ENCODE measurements around the gene FXYD4. TPM values are rescaled to one million over a fixed set of nuclear protein-coding genes. Genes with fewer than 3 reads are reported as not detected.

Gene FXYD4
- total RNA-seq, 1 donor from 2014 or later: not detected

GRCh38 chr10:43395571-43396060 is 24.2 kb downstream of the FXYD4 start:
- no peak for DNase-seq (ENCODE audit: low read depth, low spot score)

GRCh38 chr10:43396061-43396927 is 24.9 kb downstream of the FXYD4 start:
- no peak for DNase-seq (ENCODE audit: low read depth, low spot score)

GRCh38 chr10:43396928-43397624 is 25.6 kb downstream of the FXYD4 start:
- DNase-seq (ENCODE audit: low read depth, low spot score): no peak

- no peak for DNase-seq (ENCODE audit: low read depth, low spot score)
Measured at GRCh38 chr10:43398939-43399319, 27.5 kb downstream of the FXYD4 start.

- no peak for DNase-seq (ENCODE audit: low read depth, low spot score)
Measured at GRCh38 chr10:43399320-43400310, 28.2 kb downstream of the FXYD4 start.

- DNase-seq (ENCODE audit: low read depth, low spot score): no peak
Measured at GRCh38 chr10:43401627-43402026, 30.2 kb downstream of the FXYD4 start.

GRCh38 chr10:43402176-43402575 is 30.7 kb downstream of the FXYD4 start:
- no peak for DNase-seq (ENCODE audit: low read depth, low spot score)

GRCh38 chr10:43402880-43403452 is 31.5 kb downstream of the FXYD4 start:
- DNase-seq (ENCODE audit: low read depth, low spot score): no peak

GRCh38 chr10:43403911-43404703 is 32.7 kb downstream of the FXYD4 start:
- DNase-seq (ENCODE audit: low read depth, low spot score): no peak

- DNase-seq (ENCODE audit: low read depth, low spot score): no peak
Measured at GRCh38 chr10:43404704-43405084, 33.3 kb downstream of the FXYD4 start.

- DNase-seq (ENCODE audit: low read depth, low spot score): no peak
Measured at GRCh38 chr10:43407148-43407575, 35.7 kb downstream of the FXYD4 start.

GRCh38 chr10:43407576-43408330 is 36.3 kb downstream of the FXYD4 start:
- DNase-seq (ENCODE audit: low read depth, low spot score): peak; percentile 67

GRCh38 chr10:43408331-43408709 is 36.9 kb downstream of the FXYD4 start:
- no peak for DNase-seq (ENCODE audit: low read depth, low spot score)

GRCh38 chr10:43408710-43409384 is 37.4 kb downstream of the FXYD4 start, which contains the start of gene HNRNPF:
TSS of gene HNRNPF (minus strand) at chr10:43409186. CDS start at chr10:43387884, 21,302 bp downstream.
- peak; percentile 85 for DNase-seq (ENCODE audit: low read depth, low spot score)

- DNase-seq (ENCODE audit: low read depth, low spot score): no peak
Measured at GRCh38 chr10:43409385-43410109, 38.1 kb downstream of the FXYD4 start.

- DNase-seq (ENCODE audit: low read depth, low spot score): no peak
Measured at GRCh38 chr10:43410345-43410744, 38.9 kb downstream of the FXYD4 start.

- DNase-seq (ENCODE audit: low read depth, low spot score): no peak
Measured at GRCh38 chr10:43411536-43411935, 40.1 kb downstream of the FXYD4 start.

- DNase-seq (ENCODE audit: low read depth, low spot score): no peak
Measured at GRCh38 chr10:43415544-43415943, 44.1 kb downstream of the FXYD4 start.

Measured in pulmonary artery endothelial cell (primary cell).